ENCODE results near the gene PRRC2B.

DNA sequence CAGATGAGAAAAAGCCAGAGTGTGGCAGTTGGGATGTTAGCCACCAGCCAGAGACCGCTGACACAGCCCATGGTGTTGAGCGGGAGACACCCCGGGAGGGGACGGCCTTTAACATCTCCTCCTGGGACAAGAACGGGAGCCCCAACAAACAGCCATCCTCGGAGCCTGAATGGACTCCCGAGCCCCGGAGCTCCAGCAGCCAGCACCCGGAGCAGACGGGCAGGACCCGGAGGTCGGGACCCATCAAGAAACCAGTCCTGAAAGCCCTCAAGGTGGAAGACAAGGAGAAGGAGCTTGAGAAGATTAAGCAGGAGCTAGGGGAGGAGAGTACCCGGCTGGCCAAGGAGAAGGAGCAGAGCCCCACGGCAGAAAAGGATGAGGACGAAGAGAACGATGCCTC is 80.8 kb downstream of the PRRC2B start:
- TF ChIP-seq EP300 (IDR thresholded peaks at IDR 0.05; ENCODE audit: low read depth in 2 of 2, low read length in 2 of 2) (no peak), EP300 (CRISPR knock-in tag; IDR thresholded peaks at IDR 0.05; ENCODE audit: borderline replicate concordance) (no peak), U2AF2 (IDR thresholded peaks at IDR 0.05; ENCODE audit: low read depth, low read length) (no peak), TGIF2 (CRISPR knock-in tag; IDR thresholded peaks at IDR 0.05) (no peak)
